Measurements from ENCODE around the gene ZFHX3. TPM values are rescaled to one million over a fixed set of nuclear protein-coding genes. Genes with fewer than 3 reads are reported as not detected.
A peak's percentile ranks its signal among the peaks of the same experiment; 100 is the strongest.
"Not testable (repeated sequence)": the region's sequence is repeated elsewhere in the genome, so short reads cannot be mapped to it uniquely, and the experiment has no call there.

The ZFHX3 gene
- polyA plus RNA-seq, 1 experiment: 2.2 TPM

GRCh38 chr16:72989579-72990551, 58.1 kb downstream of the ZFHX3 start:
- H3K27me3 ChIP-seq (ENCODE audit: control insufficient read depth, insufficient read depth, low read length): no peaks in the 10 kb centered on the region
- DNase-seq (ENCODE audit: low read depth): peak; percentile 73
- H3K4me3 ChIP-seq (ENCODE audit: low read depth, low read length): peak overlapping the region; percentile 22
- no peaks in the 10 kb centered on the region; the same call in 1 of the 2 replicates for H3K36me3 ChIP-seq (ENCODE audit: control insufficient read depth, insufficient read depth, low read length)
- TF ChIP-seq CTCF (IDR thresholded peaks at IDR 0.05; ENCODE audit: insufficient read depth, low read depth, low read length): no peak
- POLR2A ChIA-PET: interaction anchor here (0.5 to 0.7 kb wide), 2 partner anchors 11 to 36 kb away, joined by 3 to 4 read pairs; no protein-coding TSS in a partner anchor
- CTCF ChIA-PET: interaction anchor here (1.1 to 1.7 kb wide), 3 partner anchors 21 to 157 kb away, joined by 3 to 5 read pairs (median 4); no protein-coding TSS in a partner anchor

GRCh38 chr16:72989203-72989578, 58.7 kb downstream of the ZFHX3 start:
- H3K27me3 ChIP-seq (ENCODE audit: control insufficient read depth, insufficient read depth, low read length); H3K36me3 ChIP-seq (ENCODE audit: control insufficient read depth, insufficient read depth, low read length); DNase-seq (ENCODE audit: low read depth); H3K4me3 ChIP-seq (ENCODE audit: low read depth, low read length): not testable (repeated sequence)
- ChIA-PET POLR2A (interaction anchor here (0.7 kb wide), 1 partner anchor 11 kb away, joined by 3 read pairs; no protein-coding TSS in a partner anchor), CTCF (interaction anchor here (1.1 to 1.7 kb wide), 2 partner anchors 22 to 57 kb away, joined by 3 to 4 read pairs; no protein-coding TSS in a partner anchor)

- ChIA-PET CTCF (no interaction called here), POLR2A (no interaction called here)
- H3K27me3 ChIP-seq (ENCODE audit: control insufficient read depth, insufficient read depth, low read length): no peaks in the 10 kb centered on the region
Observed at GRCh38 chr16:72988569-72988968, 59.4 kb downstream of the ZFHX3 start.

GRCh38 chr16:72987480-72987901, 60.4 kb downstream of the ZFHX3 start:
- no peak overlapping the region for H3K4me3 ChIP-seq (ENCODE audit: low read depth, low read length)
- H3K27me3 ChIP-seq (ENCODE audit: control insufficient read depth, insufficient read depth, low read length): no peaks in the 10 kb centered on the region
- no peaks in the 10 kb centered on the region for H3K36me3 ChIP-seq (ENCODE audit: control insufficient read depth, insufficient read depth, low read length)
- no peak for DNase-seq (ENCODE audit: low read depth)
- CTCF ChIA-PET: interaction anchor here (0.8 to 1.0 kb wide), 2 partner anchors 8 to 155 kb away, joined by 3 to 4 read pairs; no protein-coding TSS in a partner anchor
- POLR2A ChIA-PET: no interaction called here
- TF ChIP-seq CTCF (IDR thresholded peaks at IDR 0.05; ENCODE audit: insufficient read depth, low read depth, low read length): no peak

More at GRCh38 chr16:72988569-72988968, 59.4 kb downstream of the ZFHX3 start:
- no peak for TF ChIP-seq CTCF (IDR thresholded peaks at IDR 0.05; ENCODE audit: insufficient read depth, low read depth, low read length)
- Histone ChIP-seq H3K36me3 (ENCODE audit: control insufficient read depth, insufficient read depth, low read length) (no peaks in the 10 kb centered on the region), H3K4me3 (ENCODE audit: low read depth, low read length) (no peak overlapping the region)
- DNase-seq (ENCODE audit: low read depth): no peak

- H3K4me3 ChIP-seq (ENCODE audit: low read depth, low read length): no peak overlapping the region
- ChIA-PET CTCF (interaction anchor here (0.8 to 1.4 kb wide), 3 partner anchors 27 to 519 kb away, joined by 3 read pairs; no protein-coding TSS in a partner anchor), POLR2A (no interaction called here)
- DNase-seq (ENCODE audit: low read depth): no peak
- no peaks in the 10 kb centered on the region for H3K36me3 ChIP-seq (ENCODE audit: control insufficient read depth, insufficient read depth, low read length)
- H3K27me3 ChIP-seq (ENCODE audit: control insufficient read depth, insufficient read depth, low read length): no peaks in the 10 kb centered on the region
- TF ChIP-seq CTCF (IDR thresholded peaks at IDR 0.05; ENCODE audit: insufficient read depth, low read depth, low read length): no peak
Observed at GRCh38 chr16:72985995-72986394, 61.9 kb downstream of the ZFHX3 start.
